Suprapubic skin (tissue), 4 donors: Measurements from ENCODE around the gene UNC5CL. TPM values are rescaled to one million over a fixed set of nuclear protein-coding genes. Genes with fewer than 3 reads are reported as not detected.

Experiments
- DNase-seq, 2 donors: peaks; one replicate each; pipeline ENCODE4 v3.0.0-alpha.2; 2019; ENCODE audit warnings: low spot score in 2 of 2
- H3K27ac ChIP-seq: fragments of 200-600 bp; sonication (generic); one replicate; pipeline ENCODE4 v1.5.1; 2019
- H3K27me3 ChIP-seq: fragments of 200-600 bp; sonication (generic); one replicate; pipeline ENCODE4 v1.5.1; 2019
- H3K36me3 ChIP-seq: fragments of 200-600 bp; sonication (generic); one replicate; pipeline ENCODE4 v1.5.1; 2019
- H3K4me1 ChIP-seq: fragments of 200-600 bp; sonication (generic); one replicate; pipeline ENCODE4 v1.5.1; 2019
- H3K4me3 ChIP-seq: fragments of 200-600 bp; sonication (generic); one replicate; pipeline ENCODE4 v1.5.1; 2019; ENCODE audit warnings: mild to moderate bottlenecking
- H3K9me3 ChIP-seq: fragments of 200-600 bp; sonication (generic); one replicate; pipeline ENCODE4 v1.5.1; 2019
- EP300 ChIP-seq: sonication (generic); formaldehyde crosslinking; IDR thresholded peaks from one replicate; pipeline ENCODE4 v1.6.1; 2017; ENCODE audit warnings: antibody characterized with exemption
- POLR2A ChIP-seq, 2 donors: fragments of 450-650 bp; IDR thresholded peaks; one replicate each; pipeline ENCODE4 v1.6.1; 2017; ENCODE audit warnings: antibody characterized with exemption in 2 of 2, mild to moderate bottlenecking in 2 of 2, moderate library complexity in 2 of 2
- POLR2AphosphoS5 ChIP-seq, 3 donors: sonication (generic); formaldehyde crosslinking; IDR thresholded peaks; one replicate each; pipeline ENCODE4 v1.6.1; 2017; ENCODE audit warnings: antibody characterized with exemption in 3 of 3
- WGBS: methylation state at CpG from one replicate; pipeline ENCODE4 v1.1.5; 2018; 5-methylcytosine and 5-hydroxymethylcytosine counted together
- total RNA-seq, 4 donors: library from RNA; depleted of rRNA; stranded (reverse); fragments of >200 nt; gene quantifications; one replicate each; pipeline ENCODE4 v1.1.0, GENCODE V29; 2016
- TF ChIP-seq, protein P1 (sequence below), 2 donors: fragments of 200-600 bp in 1 of 2; fragments of 450-650 bp in 1 of 2; sonication (generic) in 1 of 2; IDR thresholded peaks; one replicate each; pipeline ENCODE4 v1.5.1; 2016 to 2019; ENCODE audit warnings: antibody characterized with exemption in 2 of 2, mild to moderate bottlenecking in 1 of 2, moderate library complexity in 1 of 2

UNC5CL gene
- total RNA-seq, 4 donors from 2014 or later = 0.19 to 6.9 (median 1.4) TPM

DNA sequence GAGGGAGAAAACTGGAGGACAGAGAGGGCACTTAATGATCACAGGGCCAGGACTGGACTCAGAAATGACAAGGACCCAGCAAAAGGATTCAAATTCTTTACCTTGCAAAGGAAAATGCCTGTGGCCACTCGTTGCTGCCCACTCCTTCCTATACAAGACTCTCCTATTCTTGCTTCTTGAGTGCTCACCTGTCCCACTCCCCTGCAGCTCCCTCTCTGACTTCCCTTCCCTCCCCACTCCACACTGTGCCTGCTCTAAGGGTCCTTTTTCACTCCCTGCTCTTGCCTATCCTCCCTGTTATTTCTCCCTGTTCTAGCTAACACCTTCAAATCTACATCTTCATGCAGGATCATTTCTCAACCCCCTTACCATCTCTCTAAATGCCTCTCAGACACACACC, 56.1 kb downstream of the UNC5CL start:
- 23% methylated on average over 1 of the region's 1 CpG for WGBS
- H3K27ac ChIP-seq = no peak overlapping the region

DNA sequence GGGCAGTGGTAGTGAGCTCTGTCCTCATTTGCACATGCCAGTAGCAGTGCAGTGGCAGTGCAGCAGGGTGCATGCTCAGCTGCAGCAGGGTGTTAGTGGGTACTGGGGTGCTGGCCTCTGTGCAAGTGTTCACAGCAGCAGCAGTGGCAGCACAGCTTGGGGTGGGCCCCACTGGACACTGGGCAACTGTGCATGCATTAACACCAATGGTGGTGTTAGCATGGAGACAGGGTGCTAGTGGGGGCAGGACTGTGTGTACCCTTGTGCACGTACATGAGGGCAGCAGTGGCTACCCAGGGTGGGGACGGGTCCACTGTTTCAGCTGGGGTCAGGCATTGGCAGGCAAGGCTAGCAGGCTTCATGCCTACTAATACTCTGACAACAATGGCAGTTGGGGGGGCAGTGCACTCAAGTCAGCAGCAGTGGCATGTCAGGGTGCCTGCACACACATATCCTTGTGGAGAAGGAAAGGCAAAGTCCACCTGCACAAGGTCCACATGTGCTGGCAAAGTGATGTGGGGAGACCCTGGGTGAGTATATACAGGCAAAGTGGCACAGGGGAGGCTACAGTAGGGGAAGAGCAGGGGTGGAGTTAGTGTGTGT, 60.2 kb downstream of the UNC5CL start:
- Histone ChIP-seq H3K27ac (no peak overlapping the region), H3K4me1 (no peaks in the 10 kb centered on the region), H3K27me3 (peaks cover 11% of the 10 kb centered on the region), H3K36me3 (no peaks in the 10 kb centered on the region), H3K9me3 (no peaks in the 10 kb centered on the region), H3K4me3 (no peak overlapping the region)
- no peak for DNase-seq
- 100% methylated on average over 2 of the region's 2 CpGs for WGBS
- TF ChIP-seq EP300 (no peak), POLR2A (IDR thresholded peaks at IDR 0.05) (no peak), POLR2AphosphoS5 (IDR thresholded peaks at IDR 0.05) (no peak)
- TF ChIP-seq, protein P1, sequence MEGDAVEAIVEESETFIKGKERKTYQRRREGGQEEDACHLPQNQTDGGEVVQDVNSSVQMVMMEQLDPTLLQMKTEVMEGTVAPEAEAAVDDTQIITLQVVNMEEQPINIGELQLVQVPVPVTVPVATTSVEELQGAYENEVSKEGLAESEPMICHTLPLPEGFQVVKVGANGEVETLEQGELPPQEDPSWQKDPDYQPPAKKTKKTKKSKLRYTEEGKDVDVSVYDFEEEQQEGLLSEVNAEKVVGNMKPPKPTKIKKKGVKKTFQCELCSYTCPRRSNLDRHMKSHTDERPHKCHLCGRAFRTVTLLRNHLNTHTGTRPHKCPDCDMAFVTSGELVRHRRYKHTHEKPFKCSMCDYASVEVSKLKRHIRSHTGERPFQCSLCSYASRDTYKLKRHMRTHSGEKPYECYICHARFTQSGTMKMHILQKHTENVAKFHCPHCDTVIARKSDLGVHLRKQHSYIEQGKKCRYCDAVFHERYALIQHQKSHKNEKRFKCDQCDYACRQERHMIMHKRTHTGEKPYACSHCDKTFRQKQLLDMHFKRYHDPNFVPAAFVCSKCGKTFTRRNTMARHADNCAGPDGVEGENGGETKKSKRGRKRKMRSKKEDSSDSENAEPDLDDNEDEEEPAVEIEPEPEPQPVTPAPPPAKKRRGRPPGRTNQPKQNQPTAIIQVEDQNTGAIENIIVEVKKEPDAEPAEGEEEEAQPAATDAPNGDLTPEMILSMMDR (IDR thresholded peaks at IDR 0.05) = no peak

More for the DNA sequence above, 56.1 kb downstream of the UNC5CL start:
- TF ChIP-seq EP300 = no peak
- TF ChIP-seq POLR2A (IDR thresholded peaks at IDR 0.05) = no peak
- no peak for TF ChIP-seq POLR2AphosphoS5 (IDR thresholded peaks at IDR 0.05)
- TF ChIP-seq, protein P1 (IDR thresholded peaks at IDR 0.05) = no peak
- no peak overlapping the region for H3K4me3 ChIP-seq
- H3K27me3 ChIP-seq = peaks cover 20% of the 10 kb centered on the region
- H3K4me1 ChIP-seq = no peaks in the 10 kb centered on the region
- H3K36me3 ChIP-seq = no peaks in the 10 kb centered on the region
- no peak for DNase-seq
- H3K9me3 ChIP-seq = no peaks in the 10 kb centered on the region

DNA sequence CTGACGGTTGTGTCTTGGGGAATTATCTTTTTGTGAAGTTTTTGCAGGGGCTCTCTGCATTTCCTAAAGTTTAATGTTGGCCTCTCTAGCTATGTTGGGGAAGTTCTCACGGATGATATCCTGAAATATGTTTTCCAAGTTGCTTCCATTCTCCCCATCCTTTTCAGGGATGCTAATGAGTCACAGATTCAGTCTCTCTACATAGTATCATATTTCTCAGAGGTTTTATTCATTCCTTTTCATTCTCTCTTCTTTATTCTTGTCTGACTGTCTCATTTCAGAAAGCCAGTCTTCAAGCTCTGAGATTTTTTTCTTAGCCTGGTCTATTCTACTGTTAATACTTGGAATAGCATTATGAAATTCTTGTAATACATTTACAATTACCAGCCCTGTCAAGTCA, 61.3 kb downstream of the UNC5CL start:
- H3K4me3 ChIP-seq = no peak overlapping the region
- DNase-seq = no peak
- no peaks in the 10 kb centered on the region for H3K4me1 ChIP-seq
- no peaks in the 10 kb centered on the region for H3K9me3 ChIP-seq
- H3K36me3 ChIP-seq = no peaks in the 10 kb centered on the region
- TF ChIP-seq, protein P1 (IDR thresholded peaks at IDR 0.05) = no peak
- TF ChIP-seq EP300 (no peak), POLR2A (IDR thresholded peaks at IDR 0.05) (no peak), POLR2AphosphoS5 (IDR thresholded peaks at IDR 0.05) (no peak)
- WGBS = 67% methylated on average over 2 of the region's 2 CpGs
- peaks cover 11% of the 10 kb centered on the region for H3K27me3 ChIP-seq
- H3K27ac ChIP-seq = no peak overlapping the region

DNA sequence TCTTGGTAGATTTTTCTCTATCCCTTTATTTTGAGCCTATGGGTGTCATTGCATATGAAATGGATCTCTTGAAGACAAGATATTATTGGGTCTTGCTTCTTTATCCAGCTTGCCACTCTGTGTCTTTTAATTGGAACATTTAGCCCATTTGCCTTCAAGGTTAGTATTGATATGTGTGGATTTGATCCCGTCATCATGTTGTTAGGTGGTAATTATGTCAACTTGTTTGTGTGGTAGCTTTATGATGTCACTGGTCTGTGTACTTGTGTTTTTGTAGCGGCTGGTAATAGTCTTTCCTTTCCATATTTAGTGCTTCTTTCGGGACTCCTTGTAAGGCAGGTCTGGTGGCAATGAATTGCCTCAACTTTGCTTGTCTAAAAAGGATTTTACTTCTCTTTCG, 61.9 kb downstream of the UNC5CL start:
- 89% methylated on average over 4 of the region's 4 CpGs for WGBS

More for the DNA sequence above, 61.9 kb downstream of the UNC5CL start:
- DNase-seq = no peak
- H3K27me3 ChIP-seq = peaks cover 11% of the 10 kb centered on the region
- H3K9me3 ChIP-seq = no peaks in the 10 kb centered on the region
- H3K36me3 ChIP-seq = no peaks in the 10 kb centered on the region
- no peak for TF ChIP-seq POLR2AphosphoS5 (IDR thresholded peaks at IDR 0.05)
- no peak for TF ChIP-seq POLR2A (IDR thresholded peaks at IDR 0.05)
- no peak for TF ChIP-seq EP300
- TF ChIP-seq, protein P1 (IDR thresholded peaks at IDR 0.05) = no peak
- no peak overlapping the region for H3K27ac ChIP-seq
- no peak overlapping the region for H3K4me3 ChIP-seq
- no peaks in the 10 kb centered on the region for H3K4me1 ChIP-seq

Other genes starting within 250 kb of the UNC5CL start
- not detected for gene TSPO2, start 3.2 kb upstream of the UNC5CL start, total RNA-seq
- not detected for gene APOBEC2, start 14.0 kb upstream of the UNC5CL start, total RNA-seq
- gene OARD1, start 33.1 kb upstream of the UNC5CL start, total RNA-seq = 10 to 100 TPM; 11.3 to 29.9 (median 20.6) TPM
- 10 to 100 TPM; 19.7 to 33.0 (median 24.2) TPM for gene NFYA, start 33.8 kb upstream of the UNC5CL start, total RNA-seq
- not detected for gene TREML1, start 115.1 kb upstream of the UNC5CL start, total RNA-seq
- under 1 TPM in 1 of 4 donors, not detected in 3; 0.99 TPM for gene TREM2, start 123.9 kb upstream of the UNC5CL start, total RNA-seq
- not detected for gene TREML2, start 161.9 kb upstream of the UNC5CL start, total RNA-seq
- not detected for gene TREML4, start 189.1 kb upstream of the UNC5CL start, total RNA-seq
- 1 to 10 TPM in 2 of 4 donors, not detected in 2; 1.0 to 2.2 TPM for gene TREM1, start 247.5 kb upstream of the UNC5CL start, total RNA-seq